Prostate gland (tissue), 2 donors: Measurements from ENCODE around the gene ZNF182. TPM values are rescaled to one million over a fixed set of nuclear protein-coding genes. Genes with fewer than 3 reads are reported as not detected.
"Not testable (repeated sequence)": the region's sequence is repeated elsewhere in the genome, so short reads cannot be mapped to it uniquely, and the experiment has no call there.

Experiments used
- DNase-seq: peaks from one replicate; pipeline ENCODE4 v3.0.0-alpha.2; 2019; ENCODE audit warnings: low spot score
- H3K27ac ChIP-seq, 2 donors: fragments of 200-600 bp; sonication (generic); 2 replicates each; pipeline ENCODE4 v1.5.1; 2017 to 2019
- H3K27me3 ChIP-seq: fragments of 200-600 bp; sonication (generic); replicated peaks from 2 replicates; pipeline ENCODE4 v1.5.1; 2019; ENCODE audit not compliant: insufficient read depth
- H3K36me3 ChIP-seq, 2 donors: fragments of 200-600 bp; sonication (generic); 1 replicate in 1 of 2; 2 replicates in 1 of 2; pipeline versions ENCODE4 v1.5.1 to v1.8.1; 2017 to 2019
- H3K4me1 ChIP-seq: fragments of 200-600 bp; sonication (generic); replicated peaks from 2 replicates; pipeline ENCODE4 v1.5.1; 2019
- H3K4me3 ChIP-seq, 2 donors: fragments of 200-600 bp; sonication (generic); 2 replicates each; pipeline ENCODE4 v1.5.1; 2017 to 2019
- H3K9me3 ChIP-seq: fragments of 200-600 bp; sonication (generic); 2 replicates; pipeline ENCODE4 v1.5.1; 2017
- CTCF ChIP-seq, 4 experiments: fragments of 200-600 bp in 2 of 4; fragments of 450-650 bp in 2 of 4; sonication (generic) in 2 of 4; IDR thresholded peaks; 1 replicate in 3 of 4; 2 replicates in 1 of 4; pipeline ENCODE4 v1.5.1; 2016 to 2019; ENCODE audit warnings: antibody characterized with exemption in 4 of 4, mild to moderate bottlenecking in 2 of 4, moderate library complexity in 2 of 4
- POLR2A ChIP-seq: fragments of 450-650 bp; IDR thresholded peaks from one replicate; pipeline ENCODE4 v1.6.1; 2016; ENCODE audit warnings: antibody characterized with exemption, mild to moderate bottlenecking
- POLR2AphosphoS5 ChIP-seq: sonication (generic); formaldehyde crosslinking; IDR thresholded peaks from one replicate; pipeline ENCODE4 v1.6.1; 2017; ENCODE audit warnings: antibody characterized with exemption
- WGBS: methylation state at CpG from one replicate; pipeline ENCODE4 v1.1.5; 2018; 5-methylcytosine and 5-hydroxymethylcytosine counted together
- intact Hi-C: fragments of 100-400 bp; cut with DNase I; formaldehyde crosslinking; loops from one replicate; pipeline ENCODE4 v1.14.2; 2022
- total RNA-seq, 2 donors: library from RNA; depleted of rRNA; stranded (reverse); fragments of >200 nt; gene quantifications; one replicate each; pipeline ENCODE4 v1.1.0, GENCODE V29; 2016

Gene ZNF182
- total RNA-seq, 2 donors from 2014 or later, result 5.6 to 6.5 TPM

- DNase-seq, result no peak
- TF ChIP-seq CTCF (IDR thresholded peaks at IDR 0.05), result no peak
- TF ChIP-seq POLR2A, result no peak
- no peak for TF ChIP-seq POLR2AphosphoS5
- WGBS, result 94% methylated on average over 4 of the region's 4 CpGs
- H3K9me3 ChIP-seq, result no peaks in the 10 kb centered on the region
- H3K36me3 ChIP-seq, result no peaks in the 10 kb centered on the region
- no peaks in the 10 kb centered on the region for H3K4me1 ChIP-seq
- intact Hi-C loops, result no loop called here
- no peak overlapping the region for H3K27ac ChIP-seq
- H3K27me3 ChIP-seq, result no peaks in the 10 kb centered on the region
- no peak overlapping the region for H3K4me3 ChIP-seq
These were observed 63.3 kb downstream of the ZNF182 start for GRCh38 chrX:47940448-47940847.

- Histone ChIP-seq H3K36me3 (no peaks in the 10 kb centered on the region), H3K9me3 (no peaks in the 10 kb centered on the region), H3K27me3 (no peaks in the 10 kb centered on the region), H3K27ac (no peak overlapping the region), H3K4me3 (no peak overlapping the region), H3K4me1 (no peaks in the 10 kb centered on the region)
- no peak for DNase-seq
- no peak for TF ChIP-seq POLR2AphosphoS5
- TF ChIP-seq CTCF (IDR thresholded peaks at IDR 0.05), result no peak
- no peak for TF ChIP-seq POLR2A
- 50% methylated on average over 3 of the region's 3 CpGs for WGBS
- intact Hi-C loops, result no loop called here
These were observed 66.9 kb downstream of the ZNF182 start for GRCh38 chrX:47936940-47937317.

- no peak overlapping the region for H3K27ac ChIP-seq
- no peaks in the 10 kb centered on the region for H3K27me3 ChIP-seq
- no peaks in the 10 kb centered on the region for H3K36me3 ChIP-seq
- TF ChIP-seq POLR2AphosphoS5 (no peak), POLR2A (no peak), CTCF (IDR thresholded peaks at IDR 0.05) (no peak)
- 12% methylated on average over 13 of the region's 15 CpGs for WGBS
- H3K9me3 ChIP-seq, result no peaks in the 10 kb centered on the region
- no peak for DNase-seq
- H3K4me1 ChIP-seq, result no peaks in the 10 kb centered on the region
- intact Hi-C loops, result no loop called here
- H3K4me3 ChIP-seq, result no peak overlapping the region
These were observed 67.4 kb downstream of the ZNF182 start for GRCh38 chrX:47936224-47936939.

GRCh38 chrX:47933946-47934345, 69.8 kb downstream of the ZNF182 start:
- Histone ChIP-seq H3K9me3 (no peaks in the 10 kb centered on the region), H3K36me3 (no peaks in the 10 kb centered on the region), H3K4me1 (no peaks in the 10 kb centered on the region), H3K27me3 (no peaks in the 10 kb centered on the region), H3K27ac (no peak overlapping the region), H3K4me3 (no peak overlapping the region)
- no peak for DNase-seq
- 41% methylated on average over 5 of the region's 5 CpGs for WGBS
- TF ChIP-seq CTCF (IDR thresholded peaks at IDR 0.05) (no peak), POLR2AphosphoS5 (no peak), POLR2A (no peak)
- intact Hi-C loops, result no loop called here

GRCh38 chrX:47931970-47932369, 71.8 kb downstream of the ZNF182 start:
- H3K4me3 ChIP-seq, intact Hi-C loops, H3K9me3 ChIP-seq, H3K36me3 ChIP-seq, H3K27me3 ChIP-seq, H3K4me1 ChIP-seq, H3K27ac ChIP-seq, DNase-seq: not testable (repeated sequence)
- WGBS, result 96% methylated on average over 3 of the region's 3 CpGs
